ENCODE data around the gene MYOT. TPM values are rescaled to one million over a fixed set of nuclear protein-coding genes. Genes with fewer than 3 reads are reported as not detected.
A peak's percentile ranks its signal among the peaks of the same experiment; 100 is the strongest.
"Not testable (repeated sequence)": the region's sequence is repeated elsewhere in the genome, so short reads cannot be mapped to it uniquely, and the experiment has no call there.

MYOT gene
- total RNA-seq, 1 donor from 2014 or later = not detected

DNA sequence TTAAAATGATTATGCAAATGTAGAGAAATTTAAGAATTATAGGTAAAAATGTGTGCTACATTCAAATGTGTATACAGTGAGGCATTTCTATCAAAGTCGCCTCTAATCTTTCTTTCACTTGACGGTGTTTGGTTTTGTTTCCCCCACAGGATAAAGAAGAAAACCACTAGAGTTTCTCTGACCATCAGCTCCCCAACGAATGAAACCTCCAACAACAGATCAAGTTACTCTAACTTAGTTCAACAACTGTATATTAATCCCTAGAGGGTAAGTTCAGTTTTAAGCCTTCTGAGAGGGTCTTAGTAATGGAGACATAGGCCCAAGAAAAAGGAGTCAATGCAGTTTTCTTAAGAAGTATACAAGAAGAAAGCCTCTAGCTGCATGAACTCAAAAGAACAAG lies 11.5 kb upstream of the MYOT start:
- no peak for DNase-seq (ENCODE audit: low read depth in 2 of 2)

DNA sequence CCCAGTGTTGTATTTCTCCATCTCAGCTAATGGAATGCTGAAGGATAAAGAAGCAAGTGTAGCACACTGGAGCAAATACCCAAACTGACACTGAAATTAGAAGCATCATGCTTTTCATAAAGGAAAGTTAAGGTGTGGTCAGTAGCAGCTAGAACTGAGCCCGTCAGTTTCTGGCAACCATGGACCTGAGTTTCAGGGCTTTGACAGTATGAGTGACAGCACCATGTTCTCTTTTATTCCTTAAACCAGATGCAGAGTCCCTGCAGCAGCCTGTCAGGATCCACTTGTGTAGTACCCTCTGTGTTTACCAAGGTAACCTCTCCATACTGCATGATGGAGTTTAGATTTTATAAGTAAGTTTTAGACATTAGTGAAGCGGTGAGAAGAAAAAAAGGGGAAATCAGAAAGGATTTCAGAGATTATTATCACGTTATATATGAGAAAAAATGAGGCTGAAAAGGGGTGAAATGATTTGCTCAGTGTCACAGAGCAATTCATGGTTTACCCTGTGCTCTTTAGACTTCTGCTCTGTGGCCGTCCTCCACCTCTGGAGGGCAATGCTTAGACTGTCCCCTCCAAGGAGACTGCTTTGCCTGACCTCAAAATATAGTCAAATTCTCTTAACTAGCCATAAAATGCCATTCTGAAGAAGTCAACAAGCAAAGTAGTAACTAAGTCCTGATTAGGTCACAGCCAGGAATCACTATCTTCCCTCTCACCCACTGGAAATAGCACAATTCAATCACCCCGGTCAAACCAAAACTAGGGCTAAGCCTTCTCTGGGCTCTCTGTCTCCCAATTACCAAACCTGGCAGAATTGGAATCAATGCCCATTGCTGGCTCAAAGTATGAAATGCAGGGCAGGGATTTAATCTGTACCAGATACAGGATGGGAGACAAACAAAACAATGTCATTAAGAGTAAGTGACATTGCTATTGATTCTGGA lies 10.5 kb upstream of the MYOT start:
- no peak for DNase-seq (ENCODE audit: low read depth in 2 of 2)

DNA sequence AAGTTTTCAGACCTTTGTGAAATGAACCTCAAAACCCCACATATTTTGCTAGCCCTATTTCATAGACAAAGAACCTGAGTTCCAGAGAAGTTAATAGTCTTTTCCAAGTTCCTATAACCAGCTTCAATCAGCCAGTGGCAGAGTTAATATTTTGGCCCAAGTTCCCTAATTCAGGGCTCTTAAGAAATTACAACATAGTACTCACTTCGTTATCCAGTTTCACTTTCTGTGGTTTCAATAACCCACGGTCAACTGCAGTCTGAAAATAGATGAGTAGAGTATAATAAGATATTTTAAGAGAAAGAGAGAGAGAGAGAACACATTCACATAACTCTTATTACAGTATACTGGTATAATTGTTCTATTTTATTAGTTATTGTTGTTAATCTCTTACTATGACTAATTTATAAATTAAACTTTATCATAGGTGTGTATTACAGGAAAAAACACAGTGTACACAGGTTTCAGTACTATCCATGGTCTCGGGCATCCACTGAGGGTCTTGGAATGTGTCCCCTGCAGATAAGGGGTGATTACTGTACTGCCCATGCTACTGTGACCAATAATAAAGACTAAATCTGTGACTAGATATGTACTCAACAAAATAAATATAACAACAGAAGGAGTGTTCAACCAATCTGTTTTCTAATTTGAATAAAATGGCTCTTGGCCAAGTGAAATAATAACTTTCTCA lies 9.3 kb upstream of the MYOT start:
- DNase-seq (ENCODE audit: low read depth in 2 of 2) = no peak

DNA sequence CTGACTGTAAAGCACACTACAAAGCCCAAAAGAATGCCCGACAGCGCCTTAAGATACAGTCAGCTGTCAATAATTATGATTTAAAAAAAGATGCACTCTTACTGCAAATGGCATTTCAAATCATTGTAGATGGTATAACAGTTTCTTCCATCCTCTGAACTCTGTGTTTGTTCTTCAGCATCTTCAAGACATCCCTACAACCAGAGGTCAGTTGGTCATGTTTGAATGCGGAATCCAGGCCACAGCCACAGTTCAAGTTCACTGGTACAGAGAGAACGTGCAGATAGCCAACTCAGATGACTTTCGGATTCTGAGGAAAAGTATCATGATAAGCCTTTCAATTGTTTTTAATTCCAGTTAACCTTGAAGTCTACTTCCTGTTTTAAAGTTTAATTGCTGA lies 8.7 kb upstream of the MYOT start:
- no peak for DNase-seq (ENCODE audit: low read depth in 2 of 2)

DNA sequence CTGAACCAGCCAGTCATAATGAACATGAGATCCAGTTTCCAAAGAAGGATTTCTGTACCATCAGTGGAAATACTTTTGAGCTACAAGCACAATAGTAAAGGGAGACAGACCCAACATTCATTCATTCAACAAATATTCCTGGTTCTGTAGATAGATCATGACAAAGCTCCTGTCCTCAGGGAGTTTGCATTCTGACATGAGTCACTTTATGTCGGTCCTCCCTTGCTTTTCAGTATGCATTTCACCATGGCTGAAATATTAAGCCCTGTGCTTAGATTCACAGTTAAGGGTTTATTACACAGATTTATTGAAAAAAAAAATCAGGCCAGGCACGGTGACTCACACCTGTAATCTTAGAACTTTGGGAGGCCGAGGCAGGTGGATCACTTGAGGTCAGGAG lies 5.4 kb upstream of the MYOT start:
- DNase-seq (ENCODE audit: low read depth in 2 of 2) = no peak

DNA sequence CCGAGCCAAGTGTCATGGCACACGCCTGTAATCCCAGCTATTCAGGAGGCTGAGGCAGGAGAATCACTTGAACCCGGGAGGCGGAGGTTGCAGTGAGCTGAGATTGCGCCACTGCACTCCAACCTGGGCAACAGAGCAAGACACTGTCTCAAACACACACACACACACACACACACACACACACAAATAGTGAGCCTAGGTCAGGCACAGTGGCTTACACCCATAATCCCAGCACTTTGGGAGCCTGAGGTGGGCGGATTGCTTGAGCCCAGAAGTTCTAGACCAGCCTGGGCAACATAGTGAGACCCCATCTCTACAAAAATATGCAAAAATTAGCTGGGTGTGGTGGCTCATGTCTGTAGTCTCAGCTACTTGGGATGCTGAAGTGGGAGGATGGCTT lies 4.0 kb upstream of the MYOT start:
- DNase-seq (ENCODE audit: low read depth in 2 of 2) = not testable (repeated sequence)

DNA sequence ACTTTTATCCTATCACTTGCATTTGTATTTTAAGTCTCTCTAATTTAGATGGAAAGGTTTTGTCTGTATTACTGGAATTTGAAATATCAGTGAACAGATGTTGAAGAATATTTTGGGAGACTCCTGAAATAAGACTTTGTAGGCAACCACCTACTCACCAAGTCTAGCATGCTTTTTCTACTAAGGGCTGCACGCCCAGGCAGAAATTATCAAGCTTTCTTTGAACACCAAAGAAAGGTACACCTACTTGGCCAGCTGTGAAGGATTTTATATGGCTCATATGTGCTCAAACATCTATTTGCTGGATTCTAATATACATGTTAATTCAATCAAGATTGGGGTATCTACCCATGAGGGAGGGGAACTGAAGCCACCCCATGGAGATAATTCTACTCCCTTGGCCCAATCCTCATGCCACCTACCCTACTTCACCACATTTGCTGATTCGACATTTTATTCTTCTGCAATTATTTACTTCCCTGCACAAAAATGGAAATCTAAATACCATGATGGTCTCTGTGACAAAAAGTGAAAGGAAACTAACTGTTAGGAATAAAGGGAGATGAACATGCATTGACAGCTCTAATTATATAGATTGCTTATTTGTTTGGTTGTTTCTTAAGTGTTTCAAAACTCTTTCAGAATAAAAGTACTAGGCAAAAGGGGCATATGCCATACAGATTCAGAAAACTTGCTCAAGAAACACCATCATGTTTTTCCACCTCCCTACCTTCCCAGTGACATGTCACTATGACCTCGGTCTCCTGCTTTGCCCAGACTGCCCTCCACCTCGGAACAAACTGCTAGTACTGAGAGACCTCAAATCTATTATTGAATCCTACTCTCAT lies 895 bp upstream of the MYOT start:
- DNase-seq (ENCODE audit: low read depth in 2 of 2) = no peak

DNA sequence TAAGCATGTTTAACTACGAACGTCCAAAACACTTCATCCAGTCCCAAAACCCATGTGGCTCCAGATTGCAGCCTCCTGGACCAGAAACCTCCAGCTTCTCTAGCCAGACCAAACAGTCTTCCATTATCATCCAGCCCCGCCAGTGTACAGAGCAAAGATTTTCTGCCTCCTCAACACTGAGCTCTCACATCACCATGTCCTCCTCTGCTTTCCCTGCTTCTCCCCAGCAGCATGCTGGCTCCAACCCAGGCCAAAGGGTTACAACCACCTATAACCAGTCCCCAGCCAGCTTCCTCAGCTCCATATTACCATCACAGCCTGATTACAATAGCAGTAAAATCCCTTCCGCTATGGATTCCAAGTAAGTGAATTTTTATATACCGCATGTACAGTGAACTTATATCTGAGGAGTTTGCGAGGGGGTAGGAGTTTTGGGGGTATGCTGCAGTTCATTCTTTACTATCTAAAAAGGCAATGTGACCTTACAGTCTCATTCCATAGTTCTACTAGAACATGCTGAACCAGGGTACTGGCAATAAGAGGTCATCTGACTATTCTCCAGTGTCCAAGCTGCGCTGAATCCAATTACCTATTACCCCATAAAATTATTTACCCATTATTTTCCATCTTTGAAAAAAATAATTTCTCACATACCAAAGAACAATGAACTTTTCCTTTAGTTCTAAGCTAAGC lies 3.1 kb downstream of the MYOT start:
- no peak for DNase-seq (ENCODE audit: low read depth in 2 of 2)

DNA sequence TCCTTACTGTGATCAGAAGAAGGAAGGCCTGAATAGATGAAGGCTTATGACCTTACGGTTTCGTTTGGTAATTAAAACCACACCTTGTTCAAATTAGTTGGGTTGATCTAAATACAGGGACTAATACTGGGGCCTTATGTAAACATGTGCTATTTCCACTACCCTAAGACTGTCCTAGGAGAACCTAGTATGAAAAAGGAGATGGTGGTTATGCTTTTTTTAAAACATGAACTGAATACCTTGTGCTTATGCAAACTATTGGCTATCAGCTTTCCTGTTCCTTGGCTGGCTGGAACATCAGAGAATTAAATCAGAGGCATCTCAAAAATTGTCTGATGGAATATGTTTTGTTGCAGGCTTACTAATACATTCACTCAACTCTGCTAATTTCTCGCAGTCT lies 3.9 kb downstream of the MYOT start:
- DNase-seq (ENCODE audit: low read depth in 2 of 2) = no peak

DNA sequence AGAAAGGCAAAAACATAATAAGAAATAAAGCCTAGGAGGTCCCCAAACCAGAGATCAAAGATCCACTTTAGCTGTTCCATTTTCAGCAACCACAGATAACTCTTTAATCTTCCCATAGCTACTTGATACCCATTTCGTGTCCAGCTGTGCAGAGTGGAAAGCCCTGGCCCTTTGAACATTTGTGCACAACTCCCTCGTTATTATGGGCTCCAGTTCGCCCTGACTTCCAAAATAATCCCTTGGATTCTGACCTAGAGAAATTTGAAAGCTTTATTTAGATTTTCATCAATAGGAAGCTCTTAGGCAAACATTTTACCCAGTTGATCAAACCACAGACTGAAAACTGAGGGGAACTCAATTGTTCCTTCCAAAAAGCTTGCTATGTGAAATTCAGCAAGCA lies 4.8 kb downstream of the MYOT start:
- DNase-seq (ENCODE audit: low read depth in 2 of 2) = no peak

DNA sequence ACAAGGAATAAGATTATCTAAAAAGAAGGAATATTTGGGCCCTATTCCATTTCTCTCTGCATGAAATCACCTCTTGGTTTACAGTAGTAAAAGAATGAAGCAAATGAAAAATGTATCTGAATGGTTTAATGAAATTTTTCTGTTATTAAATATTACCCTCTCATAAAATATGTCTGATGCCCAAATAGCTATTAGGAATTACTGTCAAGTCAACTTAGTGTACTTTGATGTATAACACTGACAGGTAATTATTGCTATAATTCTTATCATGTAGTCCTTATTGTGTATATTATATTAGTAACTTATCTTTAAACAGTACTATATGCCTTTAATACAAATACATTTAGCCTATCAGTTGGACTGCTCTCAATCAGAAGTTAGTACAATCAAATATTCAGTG lies 8.4 kb downstream of the MYOT start:
- no peak for DNase-seq (ENCODE audit: low read depth in 2 of 2)

DNA sequence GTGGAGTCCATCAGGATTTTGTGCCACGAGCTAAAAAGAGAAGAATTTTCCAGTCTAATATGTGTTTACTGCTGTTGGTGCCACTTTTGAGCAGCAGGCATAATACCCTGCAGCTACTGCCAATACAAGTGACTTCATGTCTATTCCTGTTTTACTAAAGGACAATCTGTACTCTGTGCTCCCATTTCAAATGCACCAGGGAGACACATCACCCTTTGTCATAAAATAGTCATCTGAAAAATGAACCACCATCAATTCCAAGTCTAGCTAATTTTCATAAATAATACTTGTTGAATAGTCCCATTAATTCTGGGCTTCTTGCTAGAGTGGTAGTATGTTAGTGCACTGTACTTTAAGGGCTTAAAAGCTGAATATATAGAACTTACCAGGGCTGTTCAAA lies 12.7 kb downstream of the MYOT start:
- no peak for DNase-seq (ENCODE audit: low read depth in 2 of 2)

DNA sequence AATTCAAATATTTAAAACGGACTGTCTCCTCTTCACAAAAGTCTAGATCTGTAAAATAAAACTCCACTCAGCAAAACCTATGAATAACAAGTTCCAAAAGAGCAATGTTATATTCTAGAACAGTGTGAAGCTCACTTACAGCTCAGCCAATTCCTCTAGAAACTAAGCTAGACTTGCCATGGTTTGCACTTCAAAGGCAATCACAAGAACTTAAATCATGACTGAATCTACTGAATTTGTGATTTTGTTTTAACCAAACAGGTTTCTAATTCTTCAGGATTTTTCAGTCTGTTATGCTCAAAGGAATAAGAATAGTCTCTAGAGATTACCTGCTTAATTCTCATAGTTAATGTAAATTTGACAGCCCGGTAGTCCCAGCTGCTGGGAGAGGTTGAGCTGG lies 20.2 kb downstream of the MYOT start:
- no peak for DNase-seq (ENCODE audit: low read depth in 2 of 2)

DNA sequence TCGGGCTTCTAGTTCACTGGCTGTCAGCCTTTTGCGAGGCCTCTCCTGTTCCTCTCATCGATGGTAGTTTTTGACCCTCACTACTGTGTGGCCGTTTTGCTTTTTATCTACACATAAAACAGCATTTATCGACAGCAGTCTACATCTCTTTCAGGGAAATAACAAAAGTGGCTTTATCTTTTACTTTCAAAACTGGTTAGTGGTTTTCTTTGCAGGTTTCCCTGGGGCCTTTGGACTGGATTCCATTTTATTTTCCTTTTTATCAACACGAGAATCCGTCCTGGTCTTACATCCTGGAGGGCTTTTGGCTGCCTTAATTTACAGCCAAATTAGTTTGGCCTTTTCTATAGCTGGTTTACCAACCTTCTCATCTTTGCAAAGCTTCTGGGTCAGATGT lies 20.8 kb downstream of the MYOT start:
- no peak for DNase-seq (ENCODE audit: low read depth in 2 of 2)

DNA sequence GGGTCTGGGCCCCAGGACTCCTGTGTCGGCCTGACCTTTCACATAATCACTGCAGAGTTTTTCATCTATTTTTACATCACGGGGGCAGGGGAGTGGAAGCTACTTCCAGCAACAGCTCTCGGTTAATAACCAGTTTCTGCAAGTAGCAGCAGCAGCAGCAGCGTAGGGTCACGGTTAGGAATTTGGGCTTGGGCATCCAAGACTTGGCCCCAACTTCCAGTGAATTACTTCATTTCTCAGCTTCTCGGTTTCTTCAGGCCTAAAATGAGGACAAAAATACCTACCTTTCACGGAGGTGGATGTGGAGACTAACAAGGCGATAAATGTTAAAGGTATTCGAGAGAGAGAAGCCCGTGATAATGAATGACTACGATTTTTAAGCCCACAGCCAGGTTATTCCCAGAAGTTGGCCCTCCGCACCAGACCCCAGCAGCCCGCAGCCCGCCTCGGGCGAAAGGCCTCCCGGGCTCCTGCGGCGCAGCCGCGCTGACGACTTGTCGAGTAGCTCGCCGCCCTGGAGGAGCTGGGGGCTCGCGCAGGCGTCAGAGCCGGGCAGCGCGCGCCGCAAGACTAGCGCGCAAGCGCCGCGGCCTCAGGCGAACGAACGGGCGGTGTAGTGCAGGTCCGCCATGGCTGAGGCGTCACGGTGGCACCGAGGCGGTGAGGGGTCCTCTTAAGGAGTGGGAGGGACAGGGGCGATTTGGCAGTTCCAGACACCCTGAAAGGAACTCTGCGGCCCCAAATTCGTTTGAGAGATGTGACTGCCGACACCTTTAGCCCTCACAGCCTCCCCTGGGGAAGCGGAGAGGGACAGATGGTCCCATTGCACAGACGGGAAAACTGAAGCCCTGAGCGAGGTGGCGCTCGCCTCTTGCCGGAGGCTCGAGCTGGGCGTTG lies 21.5 kb downstream of the MYOT start, which contains the start of gene PKD2L2:
PKD2L2 (plus strand) TSS at position 595 of the 897 bp plus-strand sequence; CDS start at position 630, 35 bp downstream.
- peak; percentile 61 to 83 for DNase-seq (ENCODE audit: low read depth in 2 of 2)

DNA sequence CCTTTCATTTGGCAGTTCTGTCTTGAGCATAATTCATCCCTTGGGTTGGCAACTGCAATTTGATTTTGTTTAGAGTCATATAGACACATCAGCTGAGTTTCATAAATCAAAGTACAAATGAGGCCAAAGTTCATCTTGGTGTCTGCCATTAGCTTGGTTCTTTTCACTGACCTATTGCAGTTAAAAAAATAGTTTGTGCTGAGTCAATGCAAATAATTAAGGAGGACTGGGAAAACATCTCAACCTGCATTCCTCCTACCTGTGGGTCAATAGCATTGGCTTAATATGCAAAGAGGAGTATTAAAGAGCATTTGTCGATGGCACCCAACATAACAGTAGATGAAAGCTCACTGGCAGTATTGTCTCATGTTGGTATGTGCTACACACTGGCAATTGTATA lies 23.2 kb downstream of the MYOT start:
- DNase-seq (ENCODE audit: low read depth in 2 of 2) = no peak

DNA sequence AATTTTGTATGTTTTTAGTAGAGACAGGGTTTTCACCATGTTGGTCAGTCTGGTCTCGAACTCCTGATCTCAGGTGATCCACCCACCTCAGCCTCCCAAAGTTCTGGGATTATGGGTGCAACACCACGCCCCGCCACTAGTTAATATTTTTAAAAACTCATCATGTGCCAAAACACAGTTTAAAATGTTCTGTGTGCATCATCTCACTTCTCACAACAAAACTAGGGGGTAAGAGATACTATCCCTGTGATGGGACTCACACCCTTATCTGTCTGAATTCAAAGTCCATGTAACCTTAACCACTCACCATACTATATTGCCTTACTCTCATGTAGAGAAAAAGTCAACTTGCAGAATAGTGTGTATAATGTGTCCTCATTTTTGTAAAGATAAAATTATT lies 24.2 kb downstream of the MYOT start:
- DNase-seq (ENCODE audit: low read depth in 2 of 2) = no peak

DNA sequence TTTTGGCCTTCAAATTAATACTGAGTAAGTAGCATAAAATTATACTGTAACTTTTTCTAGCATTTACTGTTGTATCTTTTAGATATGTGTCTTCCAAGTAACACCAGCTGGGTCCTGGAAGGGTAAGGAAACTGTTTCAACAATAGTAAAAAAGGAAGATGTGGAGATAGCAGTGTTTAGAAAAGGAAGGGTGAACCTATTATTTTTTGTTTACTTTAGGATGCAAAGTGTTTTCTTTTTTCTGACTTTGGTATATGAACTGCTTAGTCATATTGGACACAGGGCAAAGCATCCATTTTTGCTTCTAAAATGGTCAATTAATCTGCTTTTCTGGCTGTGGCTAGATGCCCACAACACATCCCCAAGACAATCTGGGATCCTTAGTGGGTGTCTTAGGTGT lies 26.9 kb downstream of the MYOT start:
- DNase-seq (ENCODE audit: low read depth in 2 of 2) = peak in 1 of 2 donors; percentile 42

DNA sequence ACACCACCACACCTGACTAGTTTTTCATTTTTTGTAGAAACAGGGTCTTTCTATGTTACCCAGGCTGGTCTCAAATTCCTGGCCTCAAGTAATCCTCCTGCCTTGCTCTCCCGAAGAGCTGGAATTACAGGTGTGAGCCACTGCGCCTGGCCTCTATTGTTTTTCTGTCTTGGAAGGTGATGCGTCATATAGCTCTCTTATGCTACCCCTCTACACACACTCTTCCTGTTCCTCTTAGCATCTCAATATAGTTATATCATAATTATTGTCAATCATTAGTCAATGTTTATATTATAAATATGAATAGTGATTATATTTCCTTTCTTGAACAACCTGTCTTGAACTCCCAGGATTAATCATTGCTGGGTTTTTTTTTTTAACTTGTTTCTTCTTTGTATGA lies 28.9 kb downstream of the MYOT start:
- peak in 1 of 2 donors; percentile 59 for DNase-seq (ENCODE audit: low read depth in 2 of 2)

DNA sequence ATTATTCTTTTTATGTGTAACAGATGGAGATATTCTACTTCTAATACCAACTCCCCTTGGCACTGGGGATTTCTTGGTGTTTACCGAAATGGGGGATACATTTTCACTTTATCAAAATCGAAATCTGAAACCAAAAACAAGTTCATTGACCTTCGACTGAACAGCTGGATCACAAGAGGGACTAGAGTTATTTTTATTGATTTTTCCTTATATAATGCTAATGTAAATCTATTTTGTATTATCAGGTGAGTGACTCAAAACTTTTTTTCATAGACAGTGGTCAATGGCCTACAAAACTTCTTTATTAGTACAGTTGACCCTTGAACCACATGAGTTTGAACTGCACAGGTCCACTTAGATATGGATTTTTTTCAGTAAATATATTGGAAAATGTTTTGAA lies 31.8 kb downstream of the MYOT start:
- DNase-seq (ENCODE audit: low read depth in 2 of 2) = no peak

All from dermis microvascular lymphatic vessel endothelial cell (primary cell).